PC-9 (cell line): Measurements from ENCODE around the gene ACER3.

Source experiments
- EZH2 ChIP-seq: fragments of 200-600 bp; sonication (generic); IDR thresholded peaks from 2 replicates; pipeline ENCODE4 v1.8.0; 2017; ENCODE audit warnings: antibody characterized with exemption, low read depth
- TF ChIP-seq, protein P1 (sequence below): fragments of 200-600 bp; sonication (generic); conservative IDR thresholded peaks from 2 replicates; pipeline ENCODE4 v1.6.1; 2017; ENCODE audit warnings: mixed run types, antibody characterized with exemption, mild to moderate bottlenecking, moderate library complexity

DNA sequence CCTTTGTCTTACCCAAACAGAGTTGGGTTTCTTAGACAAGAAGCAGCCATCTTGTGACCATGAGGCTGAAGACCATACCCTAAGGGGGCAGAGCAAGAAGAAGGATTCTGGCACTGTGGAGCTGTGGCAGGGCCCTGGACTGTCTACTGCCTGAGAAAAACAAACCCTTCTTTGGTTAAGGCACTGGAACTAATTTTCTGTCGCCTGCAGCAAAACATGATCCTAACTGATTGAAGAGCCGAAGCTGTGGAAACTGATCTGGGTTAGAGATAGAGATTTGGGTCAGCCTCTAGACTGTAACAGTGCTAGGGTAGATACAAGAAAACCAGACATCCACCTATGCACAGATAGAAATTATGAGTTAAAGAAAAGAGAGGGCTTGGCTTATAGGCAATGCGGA lies 11.3 kb upstream of the ACER3 start:
- TF ChIP-seq, protein P1, sequence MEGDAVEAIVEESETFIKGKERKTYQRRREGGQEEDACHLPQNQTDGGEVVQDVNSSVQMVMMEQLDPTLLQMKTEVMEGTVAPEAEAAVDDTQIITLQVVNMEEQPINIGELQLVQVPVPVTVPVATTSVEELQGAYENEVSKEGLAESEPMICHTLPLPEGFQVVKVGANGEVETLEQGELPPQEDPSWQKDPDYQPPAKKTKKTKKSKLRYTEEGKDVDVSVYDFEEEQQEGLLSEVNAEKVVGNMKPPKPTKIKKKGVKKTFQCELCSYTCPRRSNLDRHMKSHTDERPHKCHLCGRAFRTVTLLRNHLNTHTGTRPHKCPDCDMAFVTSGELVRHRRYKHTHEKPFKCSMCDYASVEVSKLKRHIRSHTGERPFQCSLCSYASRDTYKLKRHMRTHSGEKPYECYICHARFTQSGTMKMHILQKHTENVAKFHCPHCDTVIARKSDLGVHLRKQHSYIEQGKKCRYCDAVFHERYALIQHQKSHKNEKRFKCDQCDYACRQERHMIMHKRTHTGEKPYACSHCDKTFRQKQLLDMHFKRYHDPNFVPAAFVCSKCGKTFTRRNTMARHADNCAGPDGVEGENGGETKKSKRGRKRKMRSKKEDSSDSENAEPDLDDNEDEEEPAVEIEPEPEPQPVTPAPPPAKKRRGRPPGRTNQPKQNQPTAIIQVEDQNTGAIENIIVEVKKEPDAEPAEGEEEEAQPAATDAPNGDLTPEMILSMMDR, result no peak
- TF ChIP-seq EZH2, result no peak
